ENCODE data around the gene NLGN1.

Gene NLGN1

GRCh38 chr3:173676094-173676493, 278.6 kb downstream of the NLGN1 start:
- H3K27me3 ChIP-seq (ENCODE audit: control insufficient read depth, insufficient read depth, low read length), result no peaks in the 10 kb centered on the region

DNA sequence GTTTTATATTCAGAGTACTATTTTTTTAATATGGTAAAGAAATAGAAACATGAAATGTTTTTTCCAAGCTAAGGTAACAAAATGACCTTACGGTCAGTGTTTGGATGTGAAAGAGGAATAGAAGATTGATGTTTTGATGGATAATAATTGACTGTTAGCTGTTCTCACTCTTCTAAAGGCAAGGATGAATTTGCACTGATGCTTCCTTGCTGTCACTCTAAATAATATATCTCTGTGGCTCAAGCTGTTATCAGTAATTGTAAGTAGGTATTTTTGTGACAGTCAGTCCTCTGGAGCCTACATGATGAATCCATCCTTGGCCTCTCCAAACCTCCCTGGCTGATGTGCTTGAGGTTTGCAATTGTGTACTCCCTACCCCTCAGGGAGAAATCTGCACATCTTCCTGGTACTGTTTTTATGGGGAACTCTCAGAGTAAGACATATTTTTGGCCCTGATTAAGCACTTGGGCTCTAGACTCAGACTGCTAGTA, 283.7 kb downstream of the NLGN1 start:
- no peak overlapping the region for H3K4me3 ChIP-seq (ENCODE audit: low read depth, low read length)
- H3K4me1 ChIP-seq (ENCODE audit: control insufficient read depth, insufficient read depth, low read length), result peaks cover 9% of the 10 kb centered on the region; the same call in 1 of the 2 replicates
- H3K9ac ChIP-seq (ENCODE audit: low read depth, low read length), result no peak overlapping the region
- no peaks in the 10 kb centered on the region for H3K9me3 ChIP-seq (ENCODE audit: control insufficient read depth, insufficient read depth, low read length)
- H3K27ac ChIP-seq (ENCODE audit: low read depth, low read length), result no peak overlapping the region
- H3K27me3 ChIP-seq (ENCODE audit: control insufficient read depth, insufficient read depth, low read length), result no peaks in the 10 kb centered on the region
- H3K36me3 ChIP-seq (ENCODE audit: control insufficient read depth, insufficient read depth, low read length), result no peaks in the 10 kb centered on the region

More at GRCh38 chr3:173676094-173676493, 278.6 kb downstream of the NLGN1 start:
- Histone ChIP-seq H3K4me3 (ENCODE audit: low read depth, low read length) (no peak overlapping the region), H3K4me1 (ENCODE audit: control insufficient read depth, insufficient read depth, low read length) (0 out of 2 replicates have a peak, but pooled peaks cover 6% of the 10 kb centered on the region), H3K9me3 (ENCODE audit: control insufficient read depth, insufficient read depth, low read length) (no peaks in the 10 kb centered on the region), H3K27ac (ENCODE audit: low read depth, low read length) (no peak overlapping the region), H3K36me3 (ENCODE audit: control insufficient read depth, insufficient read depth, low read length) (no peaks in the 10 kb centered on the region), H3K9ac (ENCODE audit: low read depth, low read length) (no peak overlapping the region)

- H3K27me3 ChIP-seq (ENCODE audit: control insufficient read depth, insufficient read depth, low read length), result no peaks in the 10 kb centered on the region
- no peak overlapping the region for H3K4me3 ChIP-seq (ENCODE audit: low read depth, low read length)
- no peaks in the 10 kb centered on the region for H3K36me3 ChIP-seq (ENCODE audit: control insufficient read depth, insufficient read depth, low read length)
- no peak overlapping the region for H3K27ac ChIP-seq (ENCODE audit: low read depth, low read length)
- H3K9ac ChIP-seq (ENCODE audit: low read depth, low read length), result no peak overlapping the region
- H3K4me1 ChIP-seq (ENCODE audit: control insufficient read depth, insufficient read depth, low read length), result peaks cover 9% of the 10 kb centered on the region; the same call in 1 of the 2 replicates
- no peaks in the 10 kb centered on the region for H3K9me3 ChIP-seq (ENCODE audit: control insufficient read depth, insufficient read depth, low read length)
Measured at GRCh38 chr3:173685456-173685855, 287.9 kb downstream of the NLGN1 start.

- Histone ChIP-seq H3K27ac (ENCODE audit: low read depth, low read length) (no peak overlapping the region), H3K9ac (ENCODE audit: low read depth, low read length) (no peak overlapping the region), H3K4me3 (ENCODE audit: low read depth, low read length) (no peak overlapping the region), H3K9me3 (ENCODE audit: control insufficient read depth, insufficient read depth, low read length) (no peaks in the 10 kb centered on the region), H3K4me1 (ENCODE audit: control insufficient read depth, insufficient read depth, low read length) (peaks cover 9% of the 10 kb centered on the region; the same call in 1 of the 2 replicates), H3K27me3 (ENCODE audit: control insufficient read depth, insufficient read depth, low read length) (no peaks in the 10 kb centered on the region), H3K36me3 (ENCODE audit: control insufficient read depth, insufficient read depth, low read length) (no peaks in the 10 kb centered on the region)
Measured at GRCh38 chr3:173688216-173688842, 290.8 kb downstream of the NLGN1 start.

DNA sequence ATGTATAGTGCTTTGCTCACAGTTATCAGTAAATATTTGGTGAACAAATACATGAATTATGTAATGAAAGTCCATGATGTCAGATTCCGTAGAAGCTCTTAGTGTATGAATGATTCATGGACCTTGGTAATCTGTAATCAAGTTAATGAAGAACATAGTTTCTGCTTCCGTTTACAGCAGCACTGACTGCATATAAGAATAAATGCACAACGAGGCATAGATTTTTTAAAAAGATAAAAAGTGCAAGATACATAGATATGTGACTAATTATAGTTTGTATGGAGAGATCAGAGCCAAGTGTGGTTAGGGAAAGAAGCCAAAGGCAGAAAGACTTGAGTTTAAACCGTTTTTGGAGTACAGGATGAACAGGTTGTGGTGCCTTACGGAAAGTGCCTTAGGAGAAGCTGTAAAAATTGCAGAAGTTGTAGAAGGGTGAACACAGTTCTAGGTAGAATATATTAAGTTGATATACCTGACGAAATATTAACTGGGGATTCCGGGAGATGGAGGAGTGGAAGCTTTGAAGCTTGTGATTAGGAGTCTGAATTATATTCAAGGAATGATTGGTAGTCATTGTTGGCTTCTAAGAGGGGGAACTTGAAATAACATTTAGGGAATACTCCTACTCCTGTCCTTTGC, 293.1 kb downstream of the NLGN1 start:
- no peaks in the 10 kb centered on the region for H3K36me3 ChIP-seq (ENCODE audit: control insufficient read depth, insufficient read depth, low read length)
- H3K9ac ChIP-seq (ENCODE audit: low read depth, low read length), result no peak overlapping the region
- H3K4me3 ChIP-seq (ENCODE audit: low read depth, low read length), result no peak overlapping the region
- H3K9me3 ChIP-seq (ENCODE audit: control insufficient read depth, insufficient read depth, low read length), result no peaks in the 10 kb centered on the region
- no peaks in the 10 kb centered on the region for H3K4me1 ChIP-seq (ENCODE audit: control insufficient read depth, insufficient read depth, low read length)
- H3K27ac ChIP-seq (ENCODE audit: low read depth, low read length), result no peak overlapping the region
- no peaks in the 10 kb centered on the region for H3K27me3 ChIP-seq (ENCODE audit: control insufficient read depth, insufficient read depth, low read length)

DNA sequence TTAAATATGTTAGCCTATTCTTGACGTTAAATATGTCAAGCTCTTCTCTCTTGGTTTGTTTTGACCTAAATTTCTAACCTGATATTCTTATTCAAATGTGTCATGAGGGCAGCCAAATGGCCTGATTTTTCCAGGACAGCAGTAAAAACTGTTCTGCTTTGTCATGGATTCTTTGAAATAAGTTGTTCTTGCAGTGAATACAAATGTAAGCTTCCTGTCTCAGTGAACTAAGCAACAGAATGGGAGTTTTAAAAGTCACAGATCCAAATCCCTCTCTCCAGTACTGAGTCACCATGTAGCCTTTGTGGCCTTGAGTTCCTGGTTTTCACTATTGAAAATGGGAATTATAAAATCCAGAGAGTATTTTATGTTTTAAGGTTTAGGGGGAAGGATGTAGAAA, 301.8 kb downstream of the NLGN1 start:
- Histone ChIP-seq H3K9ac (ENCODE audit: low read depth, low read length) (0 out of 2 replicates have a peak overlapping the region, but pooled peaks have one; percentile 33), H3K27ac (ENCODE audit: low read depth, low read length) (peak overlapping the region; percentile 76), H3K36me3 (ENCODE audit: control insufficient read depth, insufficient read depth, low read length) (no peaks in the 10 kb centered on the region), H3K9me3 (ENCODE audit: control insufficient read depth, insufficient read depth, low read length) (peaks cover 4% of the 10 kb centered on the region; the same call in 1 of the 2 replicates), H3K27me3 (ENCODE audit: control insufficient read depth, insufficient read depth, low read length) (no peaks in the 10 kb centered on the region), H3K4me3 (ENCODE audit: low read depth, low read length) (no peak overlapping the region), H3K4me1 (ENCODE audit: control insufficient read depth, insufficient read depth, low read length) (peaks cover 21% of the 10 kb centered on the region)

DNA sequence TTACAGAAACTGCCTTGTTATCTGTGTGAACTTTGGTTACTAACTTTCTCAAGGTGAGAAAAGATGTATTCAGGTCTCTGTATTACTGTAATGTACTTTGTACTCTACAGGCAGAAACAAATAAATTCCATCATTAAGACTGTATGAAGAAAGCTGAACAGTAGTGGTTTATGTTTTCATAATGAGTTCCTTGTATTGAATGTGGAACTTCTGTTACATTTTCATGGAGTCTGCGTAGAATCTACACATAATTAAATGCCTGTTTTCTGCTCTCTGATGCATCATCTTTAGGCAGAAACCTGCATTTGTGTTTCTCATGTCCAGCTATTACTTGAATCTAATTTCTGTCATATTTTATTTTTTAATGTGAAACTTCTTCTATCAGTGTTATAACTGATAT, 302.8 kb downstream of the NLGN1 start:
- no peak overlapping the region for H3K4me3 ChIP-seq (ENCODE audit: low read depth, low read length)
- no peaks in the 10 kb centered on the region for H3K36me3 ChIP-seq (ENCODE audit: control insufficient read depth, insufficient read depth, low read length)
- H3K9me3 ChIP-seq (ENCODE audit: control insufficient read depth, insufficient read depth, low read length), result peaks cover 4% of the 10 kb centered on the region; the same call in 1 of the 2 replicates
- no peak overlapping the region for H3K27ac ChIP-seq (ENCODE audit: low read depth, low read length)
- H3K9ac ChIP-seq (ENCODE audit: low read depth, low read length), result no peak overlapping the region
- H3K4me1 ChIP-seq (ENCODE audit: control insufficient read depth, insufficient read depth, low read length), result peaks cover 21% of the 10 kb centered on the region
- no peaks in the 10 kb centered on the region for H3K27me3 ChIP-seq (ENCODE audit: control insufficient read depth, insufficient read depth, low read length)

DNA sequence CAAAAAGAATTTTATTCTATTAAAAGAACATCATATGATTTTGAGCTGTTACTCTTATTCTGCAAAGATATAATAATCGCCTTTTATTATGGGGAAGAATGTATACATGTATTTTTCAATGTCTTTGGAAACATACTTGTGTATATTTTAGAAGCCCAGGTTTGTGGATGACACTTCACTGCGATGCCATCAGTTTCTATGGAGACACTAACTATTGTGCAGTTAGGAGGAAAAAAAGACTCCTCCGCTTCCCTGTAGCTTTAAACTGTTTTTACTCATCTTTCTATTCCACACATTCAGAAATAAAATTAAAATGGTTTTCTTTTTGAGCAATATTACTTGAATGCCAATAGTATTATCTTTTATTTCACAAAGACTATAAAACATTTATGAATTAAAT, 305.0 kb downstream of the NLGN1 start:
- peaks cover 21% of the 10 kb centered on the region for H3K4me1 ChIP-seq (ENCODE audit: control insufficient read depth, insufficient read depth, low read length)
- no peak overlapping the region for H3K27ac ChIP-seq (ENCODE audit: low read depth, low read length)
- H3K36me3 ChIP-seq (ENCODE audit: control insufficient read depth, insufficient read depth, low read length), result no peaks in the 10 kb centered on the region
- H3K9me3 ChIP-seq (ENCODE audit: control insufficient read depth, insufficient read depth, low read length), result peaks cover 4% of the 10 kb centered on the region; the same call in 1 of the 2 replicates
- H3K4me3 ChIP-seq (ENCODE audit: low read depth, low read length), result no peak overlapping the region
- H3K9ac ChIP-seq (ENCODE audit: low read depth, low read length), result no peak overlapping the region
- H3K27me3 ChIP-seq (ENCODE audit: control insufficient read depth, insufficient read depth, low read length), result no peaks in the 10 kb centered on the region

GRCh38 chr3:173703771-173704170, 306.2 kb downstream of the NLGN1 start:
- H3K4me1 ChIP-seq (ENCODE audit: control insufficient read depth, insufficient read depth, low read length), result peaks cover 21% of the 10 kb centered on the region
- H3K27ac ChIP-seq (ENCODE audit: low read depth, low read length), result no peak overlapping the region
- no peak overlapping the region for H3K4me3 ChIP-seq (ENCODE audit: low read depth, low read length)
- H3K9me3 ChIP-seq (ENCODE audit: control insufficient read depth, insufficient read depth, low read length), result peaks cover 4% of the 10 kb centered on the region; the same call in 1 of the 2 replicates
- H3K36me3 ChIP-seq (ENCODE audit: control insufficient read depth, insufficient read depth, low read length), result no peaks in the 10 kb centered on the region
- H3K9ac ChIP-seq (ENCODE audit: low read depth, low read length), result no peak overlapping the region
- H3K27me3 ChIP-seq (ENCODE audit: control insufficient read depth, insufficient read depth, low read length), result no peaks in the 10 kb centered on the region

- Histone ChIP-seq H3K9ac (ENCODE audit: low read depth, low read length) (no peak overlapping the region), H3K36me3 (ENCODE audit: control insufficient read depth, insufficient read depth, low read length) (no peaks in the 10 kb centered on the region), H3K27me3 (ENCODE audit: control insufficient read depth, insufficient read depth, low read length) (no peaks in the 10 kb centered on the region), H3K4me3 (ENCODE audit: low read depth, low read length) (no peak overlapping the region), H3K9me3 (ENCODE audit: control insufficient read depth, insufficient read depth, low read length) (no peaks in the 10 kb centered on the region), H3K27ac (ENCODE audit: low read depth, low read length) (no peak overlapping the region), H3K4me1 (ENCODE audit: control insufficient read depth, insufficient read depth, low read length) (peaks cover 11% of the 10 kb centered on the region; the same call in 1 of the 2 replicates)
Measured at GRCh38 chr3:173706630-173707029, 309.1 kb downstream of the NLGN1 start.

- Histone ChIP-seq H3K9me3 (ENCODE audit: control insufficient read depth, insufficient read depth, low read length) (no peaks in the 10 kb centered on the region), H3K36me3 (ENCODE audit: control insufficient read depth, insufficient read depth, low read length) (no peaks in the 10 kb centered on the region), H3K27me3 (ENCODE audit: control insufficient read depth, insufficient read depth, low read length) (no peaks in the 10 kb centered on the region), H3K27ac (ENCODE audit: low read depth, low read length) (no peak overlapping the region), H3K9ac (ENCODE audit: low read depth, low read length) (no peak overlapping the region), H3K4me3 (ENCODE audit: low read depth, low read length) (no peak overlapping the region), H3K4me1 (ENCODE audit: control insufficient read depth, insufficient read depth, low read length) (peaks cover 8% of the 10 kb centered on the region; the same call in 1 of the 2 replicates)
Measured at GRCh38 chr3:173708191-173708590, 310.6 kb downstream of the NLGN1 start.
